DND-41 (cell line): ENCODE data around the gene DAW1.

Experiments used
- ATAC-seq: fragments of 200-7000 bp; cut with Tn5 transposase; 3 replicates; pipeline ENCODE4 v1.9.1; 2021; ENCODE audit warnings: low read depth; ENCODE audit not compliant: insufficient read depth
- DNase-seq: peaks from one replicate; pipeline ENCODE4 v3.0.0-alpha.2; 2020
- H2AFZ ChIP-seq: 2 replicates; pipeline ENCODE4 v1.6.0; 2012; ENCODE audit warnings: low read depth, low read length
- H3K27ac ChIP-seq: 2 replicates; pipeline ENCODE4 v1.5.1; 2012; ENCODE audit warnings: low read length, inconsistent platforms
- H3K27me3 ChIP-seq: fragments of 200-600 bp; sonication (generic); 2 replicates; pipeline ENCODE4 v1.6.0; 2012; ENCODE audit warnings: low read length, mild to moderate bottlenecking, inconsistent platforms; ENCODE audit not compliant: insufficient read depth, poor library complexity
- H3K36me3 ChIP-seq: 2 replicates; pipeline ENCODE4 v1.5.1; 2012; ENCODE audit warnings: low read length, inconsistent platforms; ENCODE audit not compliant: insufficient read depth
- H3K4me1 ChIP-seq: 2 replicates; pipeline ENCODE4 v1.5.1; 2012; ENCODE audit warnings: mild to moderate bottlenecking, low read length; ENCODE audit not compliant: insufficient read depth
- H3K4me2 ChIP-seq: 2 replicates; pipeline ENCODE4 v1.6.0; 2012; ENCODE audit warnings: mild to moderate bottlenecking, moderate library complexity, low read length, inconsistent platforms; ENCODE audit not compliant: insufficient read depth
- H3K4me3 ChIP-seq, 2 experiments: fragments of 200-600 bp in 1 of 2; shearing (Covaris generic) in 1 of 2; 2 replicates each; pipeline ENCODE4 v1.5.1; 2012 to 2016; ENCODE audit warnings: inconsistent platforms in 2 of 2, low read length in 2 of 2, mild to moderate bottlenecking in 2 of 2, low read depth in 1 of 2, moderate library complexity in 1 of 2
- H3K79me2 ChIP-seq: 2 replicates; pipeline ENCODE4 v1.6.0; 2012; ENCODE audit warnings: low read length, inconsistent platforms; ENCODE audit not compliant: insufficient read depth
- H3K9ac ChIP-seq: 2 replicates; pipeline ENCODE4 v1.6.0; 2012; ENCODE audit warnings: low read depth, mild to moderate bottlenecking, inconsistent platforms, low read length, moderate library complexity
- H3K9me3 ChIP-seq: 2 replicates; pipeline ENCODE4 v1.5.1; 2012; ENCODE audit warnings: low read length, moderate library complexity, mild to moderate bottlenecking, inconsistent platforms; ENCODE audit not compliant: insufficient read depth, severe bottlenecking
- H4K20me1 ChIP-seq: 2 replicates; pipeline ENCODE4 v1.6.0; 2012; ENCODE audit warnings: low read length; ENCODE audit not compliant: insufficient read depth
- EZH2 ChIP-seq: IDR thresholded peaks from 3 replicates; pipeline ENCODE4 v1.6.1; 2012; ENCODE audit warnings: borderline replicate concordance, low read depth, mild to moderate bottlenecking, moderate library complexity, low read length, inconsistent platforms; ENCODE audit not compliant: severe bottlenecking
- TF ChIP-seq, protein P1 (sequence below): IDR thresholded peaks from 2 replicates; pipeline ENCODE4 v1.5.1; 2012; ENCODE audit warnings: borderline replicate concordance, low read length, moderate library complexity, mild to moderate bottlenecking; ENCODE audit not compliant: poor library complexity, severe bottlenecking; ENCODE audit errors: extremely low read depth

The DAW1 gene

DNA sequence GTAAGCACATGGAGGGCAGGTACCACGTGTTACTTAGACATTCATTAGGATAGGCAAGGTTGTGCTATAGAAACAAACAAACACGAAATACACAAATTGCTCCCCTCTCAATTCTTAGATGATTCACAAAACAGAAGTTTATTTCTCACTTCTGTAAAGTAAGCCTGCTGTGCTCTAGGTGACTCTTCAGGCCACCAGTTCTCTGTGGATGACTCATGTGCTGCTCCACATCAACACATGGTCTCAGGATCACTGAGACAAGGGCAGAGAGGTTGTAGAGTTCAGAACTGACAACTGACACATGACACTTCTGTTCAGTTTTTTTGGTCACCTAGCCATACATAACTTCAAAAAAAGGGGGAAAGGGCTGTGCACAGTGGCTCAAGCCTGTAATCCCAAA lies 70.6 kb downstream of the DAW1 start:
- DNase-seq = no peak
- ATAC-seq = no peak

DNA sequence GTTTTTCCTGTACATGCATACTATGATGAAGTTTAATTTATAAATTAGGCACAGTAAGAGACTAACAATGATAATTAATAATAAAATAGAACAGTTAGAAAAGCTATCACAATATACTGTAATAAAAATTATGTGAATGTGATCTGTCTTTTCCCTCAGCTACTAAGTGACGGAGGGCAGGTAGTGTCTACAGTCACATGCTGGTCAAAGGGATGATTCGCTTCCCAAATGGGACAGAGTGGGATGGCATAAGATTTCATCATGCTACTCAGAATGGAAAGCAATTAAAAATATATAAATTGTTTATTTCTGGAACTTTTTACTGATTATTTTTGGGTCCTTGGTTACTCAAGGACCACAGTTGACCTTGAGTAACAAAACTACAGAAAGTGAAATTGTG lies 71.5 kb downstream of the DAW1 start:
- H3K4me3 ChIP-seq = no peak overlapping the region
- no peak overlapping the region for H3K27ac ChIP-seq
- no peaks in the 10 kb centered on the region for H3K79me2 ChIP-seq
- no peak for ATAC-seq
- H3K9ac ChIP-seq = no peak overlapping the region
- no peaks in the 10 kb centered on the region for H3K27me3 ChIP-seq
- H3K9me3 ChIP-seq = no peaks in the 10 kb centered on the region
- no peak overlapping the region for H3K4me2 ChIP-seq
- TF ChIP-seq, protein P1, sequence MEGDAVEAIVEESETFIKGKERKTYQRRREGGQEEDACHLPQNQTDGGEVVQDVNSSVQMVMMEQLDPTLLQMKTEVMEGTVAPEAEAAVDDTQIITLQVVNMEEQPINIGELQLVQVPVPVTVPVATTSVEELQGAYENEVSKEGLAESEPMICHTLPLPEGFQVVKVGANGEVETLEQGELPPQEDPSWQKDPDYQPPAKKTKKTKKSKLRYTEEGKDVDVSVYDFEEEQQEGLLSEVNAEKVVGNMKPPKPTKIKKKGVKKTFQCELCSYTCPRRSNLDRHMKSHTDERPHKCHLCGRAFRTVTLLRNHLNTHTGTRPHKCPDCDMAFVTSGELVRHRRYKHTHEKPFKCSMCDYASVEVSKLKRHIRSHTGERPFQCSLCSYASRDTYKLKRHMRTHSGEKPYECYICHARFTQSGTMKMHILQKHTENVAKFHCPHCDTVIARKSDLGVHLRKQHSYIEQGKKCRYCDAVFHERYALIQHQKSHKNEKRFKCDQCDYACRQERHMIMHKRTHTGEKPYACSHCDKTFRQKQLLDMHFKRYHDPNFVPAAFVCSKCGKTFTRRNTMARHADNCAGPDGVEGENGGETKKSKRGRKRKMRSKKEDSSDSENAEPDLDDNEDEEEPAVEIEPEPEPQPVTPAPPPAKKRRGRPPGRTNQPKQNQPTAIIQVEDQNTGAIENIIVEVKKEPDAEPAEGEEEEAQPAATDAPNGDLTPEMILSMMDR = no peak
- no peak for TF ChIP-seq EZH2
- no peaks in the 10 kb centered on the region for H3K36me3 ChIP-seq
- DNase-seq = no peak
- H4K20me1 ChIP-seq = no peaks in the 10 kb centered on the region
- H3K4me1 ChIP-seq = no peaks in the 10 kb centered on the region
- no peak overlapping the region for H2AFZ ChIP-seq

More for the DNA sequence above, 70.6 kb downstream of the DAW1 start:
- no peak for TF ChIP-seq EZH2
- TF ChIP-seq, protein P1 = no peak
- Histone ChIP-seq H3K27me3 (no peaks in the 10 kb centered on the region), H3K4me3 (no peak overlapping the region), H3K4me2 (no peak overlapping the region), H3K36me3 (no peaks in the 10 kb centered on the region), H3K27ac (no peak overlapping the region), H3K9me3 (no peaks in the 10 kb centered on the region), H4K20me1 (no peaks in the 10 kb centered on the region), H3K79me2 (no peaks in the 10 kb centered on the region), H2AFZ (no peak overlapping the region), H3K9ac (no peak overlapping the region), H3K4me1 (no peaks in the 10 kb centered on the region)

DNA sequence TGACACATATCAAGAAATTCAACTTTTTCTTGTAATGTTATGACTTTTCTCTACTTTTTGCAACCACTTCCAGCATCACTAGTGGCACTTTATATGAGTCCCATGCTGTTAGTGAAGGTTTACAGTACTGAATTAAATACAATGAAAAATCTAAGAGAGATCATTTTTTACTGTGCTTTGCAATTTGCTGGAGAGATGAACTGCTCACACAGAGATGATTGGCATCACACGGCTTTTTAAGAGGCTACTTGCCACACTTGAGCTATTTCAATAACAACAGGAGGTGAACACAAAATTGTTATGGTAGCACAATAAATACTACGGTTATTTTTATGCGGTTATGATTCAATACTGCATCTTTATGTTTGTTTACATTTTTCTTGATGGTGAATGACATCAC lies 88.9 kb downstream of the DAW1 start:
- H4K20me1 ChIP-seq = no peaks in the 10 kb centered on the region
- H3K27ac ChIP-seq = no peak overlapping the region
- DNase-seq (no peak), ATAC-seq (no peak)
- no peak overlapping the region for H3K4me3 ChIP-seq
- H3K79me2 ChIP-seq = no peaks in the 10 kb centered on the region
- TF ChIP-seq EZH2 = no peak
- TF ChIP-seq, protein P1 = no peak
- H3K36me3 ChIP-seq = no peaks in the 10 kb centered on the region
- H3K4me1 ChIP-seq = no peaks in the 10 kb centered on the region
- no peak overlapping the region for H2AFZ ChIP-seq
- no peak overlapping the region for H3K9ac ChIP-seq
- H3K4me2 ChIP-seq = no peak overlapping the region
- no peaks in the 10 kb centered on the region for H3K9me3 ChIP-seq
- no peaks in the 10 kb centered on the region for H3K27me3 ChIP-seq
